NB4 (cell line): ENCODE results near the gene HDAC3.

Source experiments
- DNase-seq: peaks from one replicate; pipeline ENCODE4 v3.0.0; 2010; ENCODE audit warnings: low read depth
- H3K4me3 ChIP-seq: one replicate; pipeline ENCODE4 v1.5.1; 2011; ENCODE audit warnings: mild to moderate bottlenecking, low read depth, low read length, moderate library complexity
- CTCF ChIP-seq: IDR thresholded peaks from one replicate; pipeline ENCODE4 v1.5.1; 2012; ENCODE audit warnings: low read depth, low read length
- MAX ChIP-seq: IDR thresholded peaks from 2 replicates; pipeline ENCODE4 v1.6.1; 2011; ENCODE audit warnings: low read depth, low read length
- MYC ChIP-seq: IDR thresholded peaks from 2 replicates; pipeline ENCODE4 v1.6.1; 2011; ENCODE audit warnings: low read depth, low read length
- POLR2A ChIP-seq: IDR thresholded peaks from 2 replicates; pipeline ENCODE4 v1.6.1; 2011; ENCODE audit warnings: mild to moderate bottlenecking; ENCODE audit not compliant: insufficient read length; ENCODE audit errors: extremely low read depth

HDAC3 gene

GRCh38 chr5:141639357-141640050 is 2.9 kb upstream of the HDAC3 start:
- DNase-seq: no peak
- TF ChIP-seq MYC (no peak), CTCF (no peak), POLR2A (no peak), MAX (no peak)
- H3K4me3 ChIP-seq: no peak overlapping the region

- H3K4me3 ChIP-seq: no peak overlapping the region
- no peak for DNase-seq
- no peak for TF ChIP-seq MYC
- no peak for TF ChIP-seq MAX
- TF ChIP-seq POLR2A: no peak
- TF ChIP-seq CTCF: no peak
Measured at GRCh38 chr5:141638771-141639170, 2.1 kb upstream of the HDAC3 start.

GRCh38 chr5:141637767-141638419 is 1.2 kb upstream of the HDAC3 start:
- TF ChIP-seq MAX (peak; percentile 50; the same call in 1 of the 2 replicates), CTCF (no peak), MYC (0 out of 2 replicates have a peak, but pooled peaks have one; percentile 17)
- peak overlapping the region; percentile 56 for H3K4me3 ChIP-seq
- peak; percentile 66 for DNase-seq

GRCh38 chr5:141637123-141637766 is 596 bp upstream of the HDAC3 start:
- DNase-seq: peak; percentile 35
- TF ChIP-seq MYC (no peak), POLR2A (no peak), CTCF (no peak), MAX (no peak)
- peak overlapping the region; percentile 56 for H3K4me3 ChIP-seq

- H3K4me3 ChIP-seq: peak overlapping the region; percentile 96
- DNase-seq: no peak
- TF ChIP-seq CTCF: no peak
- no peak for TF ChIP-seq POLR2A
- no peak for TF ChIP-seq MAX
- no peak for TF ChIP-seq MYC
Measured at GRCh38 chr5:141636106-141636412, 590 bp downstream of the HDAC3 start.
